A549 (cell line): ENCODE results near the gene BRAT1. TPM values are rescaled to one million over a fixed set of nuclear protein-coding genes. Genes with fewer than 3 reads are reported as not detected.
A peak's percentile ranks its signal among the peaks of the same experiment; 100 is the strongest.

Source experiments
- ATAC-seq, 2 experiments: fragments of 200-7000 bp in 1 of 2; fragments of >200 bp in 1 of 2; cut with Nextera tagmentation in 1 of 2; cut with Tn5 transposase in 1 of 2; 3 replicates each; pipeline versions ENCODE4 v1.8.0 to v1.9.1; 2018 to 2020; ENCODE audit warnings: mild to moderate bottlenecking in 1 of 2, moderate library complexity in 1 of 2
- CTCF ChIA-PET: fragments of 300-600 bp; sonication (Branson Sonifier 250); formaldehyde crosslinking; extraction: SDS; loops from one replicate; lab custom pipeline; 2021; ENCODE audit warnings: antibody characterized with exemption, inconsistent platforms; lab: Yijun Ruan, JAX
- POLR2A ChIA-PET: fragments of 350-600 bp; formaldehyde crosslinking; extraction: SDS; loops from one replicate; lab custom pipeline; 2021; ENCODE audit warnings: antibody characterized with exemption, inconsistent platforms; lab: Yijun Ruan, JAX
- DNase-seq, 2 experiments: peaks; one replicate each; pipeline versions ENCODE4 v3.0.0 to v3.0.0-alpha.2; 2011 to 2016; ENCODE audit warnings: low read depth in 1 of 2, low spot score in 1 of 2
- FAIRE-seq: peaks from 2 replicates; lab custom pipeline; 2011; peaks lifted over from hg19 to GRCh38; lab: Jason Lieb, UNC
- H3K27ac ChIP-seq, 2 experiments: fragments of >200 bp; sonication (Bioruptor Twin); formaldehyde crosslinking; 3 replicates each; pipeline ENCODE4 v1.5.1; 2016 to 2017
- H3K4me1 ChIP-seq: fragments of >200 bp; sonication (Bioruptor Twin); formaldehyde crosslinking; 3 replicates; pipeline ENCODE4 v1.6.1; 2016
- H3K4me2 ChIP-seq: fragments of >200 bp; sonication (Bioruptor Twin); formaldehyde crosslinking; 3 replicates; pipeline ENCODE4 v1.6.1; 2016
- H3K4me3 ChIP-seq: fragments of >200 bp; sonication (Bioruptor Twin); formaldehyde crosslinking; 3 replicates; pipeline ENCODE4 v1.5.1; 2016
- H3K9me3 ChIP-seq: fragments of >200 bp; sonication (Bioruptor Twin); formaldehyde crosslinking; 3 replicates; pipeline ENCODE4 v1.6.1; 2016
- ATOH8 ChIP-seq: fragments of 250-450 bp; sonication (Bioruptor Pico); IDR thresholded peaks from 2 replicates; pipeline ENCODE4 v1.5.0; 2020; ENCODE audit warnings: low read depth, mild to moderate bottlenecking, moderate library complexity
- BCL3 ChIP-seq: fragments of >200 bp; sonication (Bioruptor Twin); formaldehyde crosslinking; IDR thresholded peaks from 3 replicates; pipeline ENCODE4 v1.6.1; 2016
- CBX2 ChIP-seq: fragments of 200-600 bp; sonication (generic); IDR thresholded peaks from 2 replicates; pipeline ENCODE4 v1.6.1; 2016; ENCODE audit warnings: low read depth, mild to moderate bottlenecking, borderline replicate concordance
- CHD2 ChIP-seq: fragments of 150-350 bp; IDR thresholded peaks from 2 replicates; pipeline ENCODE4 v1.6.1; 2014; ENCODE audit warnings: low read length; ENCODE audit not compliant: partially characterized antibody
- CHD4 ChIP-seq: fragments of 200-600 bp; sonication (generic); IDR thresholded peaks from 2 replicates; pipeline ENCODE4 v1.6.1; 2016; ENCODE audit warnings: antibody characterized with exemption, mild to moderate bottlenecking, borderline replicate concordance
- E2F6 ChIP-seq: IDR thresholded peaks from 2 replicates; pipeline ENCODE4 v1.6.1; 2012; ENCODE audit warnings: low read depth, borderline replicate concordance
- EHMT2 ChIP-seq: fragments of 200-600 bp; sonication (generic); IDR thresholded peaks from 2 replicates; pipeline ENCODE4 v1.6.1; 2016; ENCODE audit warnings: antibody characterized with exemption, low read depth, mild to moderate bottlenecking, moderate library complexity
- ESRRA ChIP-seq: fragments of 150-350 bp; IDR thresholded peaks from 2 replicates; pipeline ENCODE4 v1.6.1; 2014; ENCODE audit warnings: mild to moderate bottlenecking, low read length, borderline replicate concordance
- FOXS1 ChIP-seq: fragments of 250-450 bp; sonication (Bioruptor Pico); IDR thresholded peaks from 2 replicates; pipeline ENCODE4 v1.5.0; 2020; ENCODE audit warnings: mild to moderate bottlenecking, moderate library complexity
- GATA3 ChIP-seq: IDR thresholded peaks from 2 replicates; pipeline ENCODE4 v1.6.1; 2012; ENCODE audit warnings: borderline replicate concordance
- HDAC2 ChIP-seq: fragments of 200-600 bp; sonication (generic); IDR thresholded peaks from 2 replicates; pipeline ENCODE4 v1.6.1; 2016
- HEYL ChIP-seq: fragments of 250-450 bp; sonication (Bioruptor Pico); IDR thresholded peaks from 2 replicates; pipeline ENCODE4 v1.8.0; 2021; ENCODE audit warnings: mild to moderate bottlenecking, moderate library complexity
- HOXB5 ChIP-seq: fragments of 250-450 bp; sonication (Bioruptor Pico); IDR thresholded peaks from 2 replicates; pipeline ENCODE4 v1.5.0; 2020; ENCODE audit warnings: mild to moderate bottlenecking, moderate library complexity
- JUNB ChIP-seq: fragments of >200 bp; sonication (Bioruptor Twin); formaldehyde crosslinking; IDR thresholded peaks from 2 replicates; pipeline ENCODE4 v1.6.1; 2016
- KDM1A ChIP-seq: fragments of 200-600 bp; sonication (generic); IDR thresholded peaks from 2 replicates; pipeline ENCODE4 v1.6.1; 2016; ENCODE audit warnings: low read depth, mild to moderate bottlenecking
- KDM5A ChIP-seq: fragments of 200-600 bp; sonication (generic); IDR thresholded peaks from 2 replicates; pipeline ENCODE4 v1.6.1; 2016; ENCODE audit warnings: antibody characterized with exemption, mild to moderate bottlenecking
- NR3C1 ChIP-seq: fragments of >200 bp; sonication (Bioruptor Twin); formaldehyde crosslinking; IDR thresholded peaks from 3 replicates; pipeline ENCODE4 v1.6.1; 2017
- PHF8 ChIP-seq: fragments of 200-600 bp; sonication (generic); IDR thresholded peaks from 2 replicates; pipeline ENCODE4 v1.6.1; 2016; ENCODE audit warnings: low read depth, mild to moderate bottlenecking, antibody characterized with exemption, moderate library complexity, borderline replicate concordance
- POLR2AphosphoS2 ChIP-seq: conservative IDR thresholded peaks from 2 replicates; pipeline ENCODE4 v1.6.1; 2012; ENCODE audit warnings: low read length, improper control_type of control experiment, inconsistent platforms
- RCOR1 ChIP-seq: fragments of 150-350 bp; IDR thresholded peaks from 2 replicates; pipeline ENCODE4 v1.6.1; 2014; ENCODE audit warnings: antibody characterized with exemption, low read length, low read depth
- TFCP2L1 ChIP-seq: fragments of 250-450 bp; sonication (Bioruptor Pico); IDR thresholded peaks from 2 replicates; pipeline ENCODE4 v1.5.0; 2021; ENCODE audit warnings: mild to moderate bottlenecking
- TP53 ChIP-seq: fragments of 250-450 bp; sonication (Bioruptor Pico); IDR thresholded peaks from 2 replicates; pipeline ENCODE4 v1.5.0; 2021; ENCODE audit warnings: mild to moderate bottlenecking, moderate library complexity
- ZC3H11A ChIP-seq: fragments of 450-650 bp; IDR thresholded peaks from 2 replicates; pipeline ENCODE4 v1.6.1; 2014; ENCODE audit warnings: antibody characterized with exemption, mild to moderate bottlenecking
- WGBS: methylation state at CpG from one replicate; pipeline ENCODE4 v1.1.6; 2017; ENCODE audit errors: missing lambda C conversion rate; 5-methylcytosine and 5-hydroxymethylcytosine counted together
- polyA plus RNA-seq, 4 experiments: library from polyadenylated mRNA; depleted of rRNA in 3 of 4; stranded (reverse); fragments of >200 nt; fragmentation: RNase III in 1 of 4; extraction: RNeasy Plus Mini Kit Qiagen cat#74134 plus additional on column Dnase treatment in 1 of 4; gene quantifications; 2 replicates in 3 of 4; 3 replicates in 1 of 4; pipeline ENCODE4 v1.2.3, GENCODE V29; 2011 to 2017
- TF ChIP-seq, protein P1 (sequence below): fragments of 250-450 bp; sonication (Bioruptor Pico); IDR thresholded peaks from 2 replicates; pipeline ENCODE4 v1.5.0; 2021; ENCODE audit warnings: mild to moderate bottlenecking, moderate library complexity, borderline replicate concordance
- TF ChIP-seq, protein P2 (sequence below): fragments of 450-650 bp; IDR thresholded peaks from 2 replicates; pipeline ENCODE4 v1.6.1; 2014; ENCODE audit warnings: antibody characterized with exemption

Gene BRAT1
- polyA plus RNA-seq, 2 of the 4 experiments (the other 2 are of a cell fraction) = 11.9 to 25.6 TPM

- CTCF ChIA-PET = no interaction called here
- ATAC-seq = no peak
These were observed 39.7 kb downstream of the BRAT1 start for GRCh38 chr7:2515424-2516193.

GRCh38 chr7:2514473-2515423 is 40.6 kb downstream of the BRAT1 start:
- CTCF ChIA-PET = no interaction called here
- FAIRE-seq (no peak), DNase-seq (no peak), ATAC-seq (no peak)
- WGBS = 84% methylated on average over 9 of the region's 9 CpGs
- Histone ChIP-seq H3K27ac (no peak overlapping the region; a peak in 1 of 6 replicates), H3K4me1 (peaks cover 42% of the 10 kb centered on the region), H3K9me3 (no peaks in the 10 kb centered on the region), H3K4me2 (no peak overlapping the region), H3K4me3 (no peak overlapping the region)
- POLR2A ChIA-PET = no interaction called here
- no peak for TF ChIP-seq TP53 (CRISPR knock-in tag)
- TF ChIP-seq CBX2 = no peak
- no peak for TF ChIP-seq TFCP2L1 (CRISPR knock-in tag)
- no peak for TF ChIP-seq ZC3H11A
- TF ChIP-seq, protein P1, sequence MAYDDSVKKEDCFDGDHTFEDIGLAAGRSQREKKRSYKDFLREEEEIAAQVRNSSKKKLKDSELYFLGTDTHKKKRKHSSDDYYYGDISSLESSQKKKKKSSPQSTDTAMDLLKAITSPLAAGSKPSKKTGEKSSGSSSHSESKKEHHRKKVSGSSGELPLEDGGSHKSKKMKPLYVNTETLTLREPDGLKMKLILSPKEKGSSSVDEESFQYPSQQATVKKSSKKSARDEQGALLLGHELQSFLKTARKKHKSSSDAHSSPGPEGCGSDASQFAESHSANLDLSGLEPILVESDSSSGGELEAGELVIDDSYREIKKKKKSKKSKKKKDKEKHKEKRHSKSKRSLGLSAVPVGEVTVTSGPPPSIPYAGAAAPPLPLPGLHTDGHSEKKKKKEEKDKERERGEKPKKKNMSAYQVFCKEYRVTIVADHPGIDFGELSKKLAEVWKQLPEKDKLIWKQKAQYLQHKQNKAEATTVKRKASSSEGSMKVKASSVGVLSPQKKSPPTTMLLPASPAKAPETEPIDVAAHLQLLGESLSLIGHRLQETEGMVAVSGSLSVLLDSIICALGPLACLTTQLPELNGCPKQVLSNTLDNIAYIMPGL = no peak
- TF ChIP-seq E2F6 = no peak
- no peak for TF ChIP-seq FOXS1
- TF ChIP-seq HEYL (CRISPR knock-in tag) = no peak
- no peak for TF ChIP-seq EHMT2
- no peak for TF ChIP-seq ATOH8 (CRISPR knock-in tag)
- no peak for TF ChIP-seq GATA3
- no peak for TF ChIP-seq HDAC2
- TF ChIP-seq ESRRA = no peak

More at GRCh38 chr7:2515424-2516193, 39.7 kb downstream of the BRAT1 start:
- TF ChIP-seq JUNB (no peak), POLR2AphosphoS2 (no peak)
- TF ChIP-seq, protein P2, sequence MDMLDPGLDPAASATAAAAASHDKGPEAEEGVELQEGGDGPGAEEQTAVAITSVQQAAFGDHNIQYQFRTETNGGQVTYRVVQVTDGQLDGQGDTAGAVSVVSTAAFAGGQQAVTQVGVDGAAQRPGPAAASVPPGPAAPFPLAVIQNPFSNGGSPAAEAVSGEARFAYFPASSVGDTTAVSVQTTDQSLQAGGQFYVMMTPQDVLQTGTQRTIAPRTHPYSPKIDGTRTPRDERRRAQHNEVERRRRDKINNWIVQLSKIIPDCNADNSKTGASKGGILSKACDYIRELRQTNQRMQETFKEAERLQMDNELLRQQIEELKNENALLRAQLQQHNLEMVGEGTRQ = no peak
- TF ChIP-seq, all 56 proteins: peak for 0
- FAIRE-seq (no peak), DNase-seq (no peak)
- Histone ChIP-seq H3K27ac (peak overlapping the region; percentile 60 to 95; a peak in 5 of 6 replicates), H3K4me1 (peaks cover 45% of the 10 kb centered on the region), H3K4me3 (no peak overlapping the region), H3K4me2 (peak overlapping the region; percentile 73), H3K9me3 (no peaks in the 10 kb centered on the region)
- WGBS = 81% methylated on average over 9 of the region's 15 CpGs
- POLR2A ChIA-PET = no interaction called here

DNA sequence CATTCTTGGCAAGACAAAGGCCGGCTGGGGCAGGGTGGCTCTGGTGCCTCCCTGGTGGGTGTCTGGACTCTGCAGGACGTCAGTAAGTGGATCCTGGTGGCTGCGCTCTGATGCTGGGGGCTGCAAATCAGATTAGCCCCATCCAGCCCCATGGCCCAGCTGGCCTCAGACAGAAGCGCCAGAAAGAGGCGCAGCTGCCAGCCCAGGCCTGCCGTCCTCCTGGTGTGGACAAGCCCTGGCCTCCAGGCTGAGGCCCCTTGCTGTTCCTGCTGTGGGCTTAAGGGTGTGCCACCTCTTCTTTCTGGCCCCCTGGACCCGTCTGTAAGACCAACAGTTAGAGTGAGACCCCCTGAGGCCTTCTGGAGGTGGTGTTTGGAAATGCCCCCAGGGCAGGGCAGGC is 41.6 kb downstream of the BRAT1 start:
- Histone ChIP-seq H3K9me3 (no peaks in the 10 kb centered on the region), H3K4me2 (no peak overlapping the region), H3K27ac (no peak overlapping the region), H3K4me1 (peaks cover 42% of the 10 kb centered on the region), H3K4me3 (no peak overlapping the region)
- FAIRE-seq (no peak), DNase-seq (no peak), ATAC-seq (no peak)
- POLR2A ChIA-PET = no interaction called here
- WGBS = 95% methylated on average over 7 of the region's 7 CpGs
- CTCF ChIA-PET = no interaction called here
- TF ChIP-seq CHD2 (no peak), BCL3 (no peak), E2F6 (no peak), HOXB5 (CRISPR knock-in tag) (no peak), PHF8 (no peak), KDM5A (no peak), TFCP2L1 (CRISPR knock-in tag) (no peak), KDM1A (no peak), CHD4 (no peak), RCOR1 (no peak), NR3C1 (no peak)
